WTC11 (cell line): Measurements from ENCODE around the gene EHBP1L1. TPM values are rescaled to one million over a fixed set of nuclear protein-coding genes. Genes with fewer than 3 reads are reported as not detected.

Experiments
- ATAC-seq: fragments of 200-7000 bp; cut with Tn5 transposase; 2 replicates; pipeline ENCODE4 v1.10.0; 2021; ENCODE audit warnings: mild to moderate bottlenecking, moderate library complexity
- CTCF ChIA-PET: fragments of 300-600 bp; sonication (Branson Sonifier 250); formaldehyde crosslinking; loops from one replicate; lab custom pipeline; 2021; ENCODE audit warnings: antibody characterized with exemption; lab: Charles Lee
- POLR2A ChIA-PET: fragments of 350-600 bp; sonication (Branson Sonifier 250); formaldehyde crosslinking; loops from one replicate; lab custom pipeline; 2021; ENCODE audit warnings: antibody characterized with exemption; lab: Charles Lee
- DNase-seq: peaks from one replicate; pipeline ENCODE4 v3.0.0; 2021; ENCODE audit warnings: low spot score
- H3K27ac Mint-ChIP-seq: 2 replicates; pipeline ENCODE4 v1.8.0; 2021; ENCODE audit warnings: mixed read lengths
- H3K27me3 Mint-ChIP-seq: 2 replicates; pipeline ENCODE4 v1.8.0; 2021; ENCODE audit warnings: low read depth, mild to moderate bottlenecking, moderate library complexity, mixed read lengths
- H3K36me3 Mint-ChIP-seq: 2 replicates; pipeline ENCODE4 v1.8.0; 2021; ENCODE audit warnings: mixed read lengths
- H3K4me1 Mint-ChIP-seq: 2 replicates; pipeline ENCODE4 v1.8.0; 2022; ENCODE audit warnings: mixed read lengths
- H3K4me3 Mint-ChIP-seq: 2 replicates; pipeline ENCODE4 v1.8.0; 2021; ENCODE audit warnings: mild to moderate bottlenecking, moderate library complexity, mixed read lengths
- H3K9me3 Mint-ChIP-seq: 2 replicates; pipeline ENCODE4 v1.8.0; 2021; ENCODE audit warnings: mixed read lengths
- AFF4 ChIP-seq: sonication (generic); formaldehyde crosslinking; IDR thresholded peaks from 2 replicates; pipeline ENCODE4 v1.8.1; 2023; ENCODE audit warnings: mild to moderate bottlenecking, missing genetic modification reagents, borderline replicate concordance
- FOXP1 ChIP-seq: sonication (generic); formaldehyde crosslinking; IDR thresholded peaks from 2 replicates; pipeline ENCODE4 v1.8.0; 2022; ENCODE audit warnings: missing genetic modification reagents, mild to moderate bottlenecking, moderate library complexity, borderline replicate concordance
- GRHL2 ChIP-seq: fragments of 250-450 bp; sonication (Bioruptor Pico); IDR thresholded peaks from 2 replicates; pipeline ENCODE4 v1.8.0; 2022; ENCODE audit warnings: mild to moderate bottlenecking, moderate library complexity; ENCODE audit not compliant: insufficient replicate concordance, severe bottlenecking
- HMGXB4 ChIP-seq: sonication (generic); formaldehyde crosslinking; IDR thresholded peaks from 2 replicates; pipeline ENCODE4 v1.8.1; 2023; ENCODE audit warnings: mild to moderate bottlenecking, moderate library complexity, missing genetic modification reagents
- IRF1 ChIP-seq: sonication (generic); formaldehyde crosslinking; IDR thresholded peaks from 2 replicates; pipeline ENCODE4 v1.8.0; 2023; ENCODE audit warnings: missing genetic modification reagents
- IRF2 ChIP-seq: sonication (generic); formaldehyde crosslinking; IDR thresholded peaks from 2 replicates; pipeline ENCODE4 v1.8.0; 2022; ENCODE audit warnings: low read depth, missing genetic modification reagents, borderline replicate concordance
- MYBL2 ChIP-seq: sonication (generic); formaldehyde crosslinking; IDR thresholded peaks from 2 replicates; pipeline ENCODE4 v1.8.1; 2023; ENCODE audit warnings: mild to moderate bottlenecking, moderate library complexity, missing genetic modification reagents
- NFYB ChIP-seq: sonication (generic); formaldehyde crosslinking; conservative IDR thresholded peaks from 2 replicates; pipeline ENCODE4 v1.8.0; 2022; ENCODE audit warnings: low read depth, missing genetic modification reagents
- NR2C2 ChIP-seq: sonication (generic); formaldehyde crosslinking; IDR thresholded peaks from 2 replicates; pipeline ENCODE4 v1.8.0; 2022; ENCODE audit warnings: mild to moderate bottlenecking, missing genetic modification reagents
- OVOL2 ChIP-seq: fragments of 250-450 bp; sonication (Bioruptor Pico); IDR thresholded peaks from 2 replicates; pipeline ENCODE4 v1.9.0; 2021; ENCODE audit warnings: mild to moderate bottlenecking, borderline replicate concordance
- RELA ChIP-seq: sonication (generic); formaldehyde crosslinking; IDR thresholded peaks from 2 replicates; pipeline ENCODE4 v1.8.1; 2022; ENCODE audit warnings: missing genetic modification reagents, mild to moderate bottlenecking, borderline replicate concordance
- SOX15 ChIP-seq: fragments of 250-450 bp; sonication (Bioruptor Pico); IDR thresholded peaks from 2 replicates; pipeline ENCODE4 v1.9.0; 2021; ENCODE audit warnings: mild to moderate bottlenecking
- TEAD4 ChIP-seq: sonication (generic); formaldehyde crosslinking; IDR thresholded peaks from 2 replicates; pipeline ENCODE4 v1.8.0; 2022; ENCODE audit warnings: mild to moderate bottlenecking, missing genetic modification reagents
- USF2 ChIP-seq: sonication (generic); formaldehyde crosslinking; IDR thresholded peaks from 2 replicates; pipeline ENCODE4 v1.8.1; 2023; ENCODE audit warnings: mild to moderate bottlenecking, missing genetic modification reagents, moderate library complexity
- ZBTB43 ChIP-seq: sonication (generic); formaldehyde crosslinking; IDR thresholded peaks from 2 replicates; pipeline ENCODE4 v1.8.1; 2023; ENCODE audit warnings: mild to moderate bottlenecking, missing genetic modification reagents
- ZNF138 ChIP-seq: sonication (generic); formaldehyde crosslinking; conservative IDR thresholded peaks from 2 replicates; pipeline ENCODE4 v1.8.1; 2022; ENCODE audit warnings: mild to moderate bottlenecking, moderate library complexity, missing genetic modification reagents
- ZNF219 ChIP-seq: sonication (generic); formaldehyde crosslinking; IDR thresholded peaks from 2 replicates; pipeline ENCODE4 v1.8.0; 2023; ENCODE audit warnings: missing genetic modification reagents, mild to moderate bottlenecking, borderline replicate concordance
- ZNF263 ChIP-seq: sonication (generic); formaldehyde crosslinking; IDR thresholded peaks from 2 replicates; pipeline ENCODE4 v1.8.1; 2022; ENCODE audit warnings: low read depth, mild to moderate bottlenecking, moderate library complexity, missing genetic modification reagents
- ZNF281 ChIP-seq: sonication (generic); formaldehyde crosslinking; IDR thresholded peaks from 2 replicates; pipeline ENCODE4 v1.8.0; 2023; ENCODE audit warnings: mild to moderate bottlenecking, missing genetic modification reagents
- ZNF317 ChIP-seq: sonication (generic); formaldehyde crosslinking; IDR thresholded peaks from 2 replicates; pipeline ENCODE4 v1.8.1; 2023; ENCODE audit warnings: low read depth, mild to moderate bottlenecking, moderate library complexity, missing genetic modification reagents, borderline replicate concordance
- total RNA-seq: library from RNA; stranded (reverse); gene quantifications from 3 replicates; pipeline ENCODE4 v1.2.3, GENCODE V29; 2021

EHBP1L1 gene
- total RNA-seq, 1 experiment from 2014 or later, result 11.8 TPM

GRCh38 chr11:65579291-65579690 is 3.4 kb downstream of the EHBP1L1 start (continued):
- TF ChIP-seq IRF1 (no peak), FOXP1 (no peak), MYBL2 (CRISPR knock-in tag) (no peak), HMGXB4 (no peak)

- Mint-ChIP-seq H3K4me3 (no peak overlapping the region), H3K9me3 (no peaks in the 10 kb centered on the region), H3K36me3 (no peaks in the 10 kb centered on the region), H3K4me1 (peaks cover 14% of the 10 kb centered on the region), H3K27ac (no peak overlapping the region), H3K27me3 (peaks cover 66% of the 10 kb centered on the region)
- no peak for DNase-seq
- TF ChIP-seq USF2 (no peak), OVOL2 (CRISPR knock-in tag) (no peak), ZNF281 (CRISPR knock-in tag) (no peak), NFYB (no peak), TEAD4 (CRISPR knock-in tag) (no peak), AFF4 (CRISPR knock-in tag) (no peak), SOX15 (CRISPR knock-in tag) (no peak), GRHL2 (CRISPR knock-in tag) (no peak), ZBTB43 (CRISPR knock-in tag) (no peak), ZNF219 (CRISPR knock-in tag) (no peak), HMGXB4 (no peak), RELA (CRISPR knock-in tag) (no peak), IRF2 (no peak), ZNF263 (no peak), ZNF317 (CRISPR knock-in tag) (no peak), ZNF138 (no peak), NR2C2 (CRISPR knock-in tag) (no peak)
- POLR2A ChIA-PET, result interaction anchor here (0.6 kb wide), 1 partner anchor 204 kb away, joined by 3 read pairs; no protein-coding TSS in a partner anchor
- CTCF ChIA-PET, result interaction anchor here (0.7 to 1.5 kb wide), 4 partner anchors 12 to 45 kb away, joined by 3 to 5 read pairs (median 4); no protein-coding TSS in a partner anchor
- ATAC-seq, result no peak
Observed at GRCh38 chr11:65580031-65580692, 4.3 kb downstream of the EHBP1L1 start.
